ENCODE results near the gene FRS3.
"Not testable (repeated sequence)": the region's sequence is repeated elsewhere in the genome, so short reads cannot be mapped to it uniquely, and the experiment has no call there.

FRS3 gene, protein sequence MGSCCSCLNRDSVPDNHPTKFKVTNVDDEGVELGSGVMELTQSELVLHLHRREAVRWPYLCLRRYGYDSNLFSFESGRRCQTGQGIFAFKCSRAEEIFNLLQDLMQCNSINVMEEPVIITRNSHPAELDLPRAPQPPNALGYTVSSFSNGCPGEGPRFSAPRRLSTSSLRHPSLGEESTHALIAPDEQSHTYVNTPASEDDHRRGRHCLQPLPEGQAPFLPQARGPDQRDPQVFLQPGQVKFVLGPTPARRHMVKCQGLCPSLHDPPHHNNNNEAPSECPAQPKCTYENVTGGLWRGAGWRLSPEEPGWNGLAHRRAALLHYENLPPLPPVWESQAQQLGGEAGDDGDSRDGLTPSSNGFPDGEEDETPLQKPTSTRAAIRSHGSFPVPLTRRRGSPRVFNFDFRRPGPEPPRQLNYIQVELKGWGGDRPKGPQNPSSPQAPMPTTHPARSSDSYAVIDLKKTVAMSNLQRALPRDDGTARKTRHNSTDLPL

GRCh38 chr6:41779788-41780550 is at the start of gene FRS3:
FRS3 (minus strand) TSS chr6:41779900; CDS start chr6:41776987, 2,913 bp downstream.
- Histone ChIP-seq H3K36me3 (ENCODE audit: insufficient read depth, low read length) (no peaks in the 10 kb centered on the region), H3K9ac (ENCODE audit: low read depth, low read length) (peak within 1 kb of the TSS; percentile 81)

GRCh38 chr6:41826343-41827022 is 46.8 kb upstream of the FRS3 start:
- H3K9me3 ChIP-seq (ENCODE audit: control insufficient read depth, insufficient read depth, low read length), result no peaks in the 10 kb centered on the region
- H3K9ac ChIP-seq (ENCODE audit: low read depth, low read length), result no peak overlapping the region
- no peaks in the 10 kb centered on the region; the same call in 1 of the 2 replicates for H3K36me3 ChIP-seq (ENCODE audit: insufficient read depth, low read length)
- H3K4me1 ChIP-seq (ENCODE audit: insufficient read depth, low read length), result no peaks in the 10 kb centered on the region

More at GRCh38 chr6:41779788-41780550, at the start of gene FRS3:
- Histone ChIP-seq H3K4me1 (ENCODE audit: insufficient read depth, low read length) (no peaks in the 10 kb centered on the region), H3K9me3 (ENCODE audit: control insufficient read depth, insufficient read depth, low read length) (no peaks in the 10 kb centered on the region)

- no peaks in the 10 kb centered on the region; the same call in 1 of the 2 replicates for H3K36me3 ChIP-seq (ENCODE audit: insufficient read depth, low read length)
Measured at GRCh38 chr6:41824571-41825569, 45.2 kb upstream of the FRS3 start.

GRCh38 chr6:41823178-41823577 is 43.5 kb upstream of the FRS3 start:
- H3K4me1 ChIP-seq (ENCODE audit: insufficient read depth, low read length), result no peaks in the 10 kb centered on the region
- H3K9ac ChIP-seq (ENCODE audit: low read depth, low read length), result no peak overlapping the region
- H3K9me3 ChIP-seq (ENCODE audit: control insufficient read depth, insufficient read depth, low read length), result no peaks in the 10 kb centered on the region
- H3K36me3 ChIP-seq (ENCODE audit: insufficient read depth, low read length), result no peaks in the 10 kb centered on the region; the same call in 1 of the 2 replicates

More at GRCh38 chr6:41824571-41825569, 45.2 kb upstream of the FRS3 start:
- Histone ChIP-seq H3K9ac (ENCODE audit: low read depth, low read length) (no peak overlapping the region), H3K4me1 (ENCODE audit: insufficient read depth, low read length) (no peaks in the 10 kb centered on the region), H3K9me3 (ENCODE audit: control insufficient read depth, insufficient read depth, low read length) (no peaks in the 10 kb centered on the region)

- Histone ChIP-seq H3K4me1 (ENCODE audit: insufficient read depth, low read length) (no peaks in the 10 kb centered on the region), H3K36me3 (ENCODE audit: insufficient read depth, low read length) (no peaks in the 10 kb centered on the region; the same call in 1 of the 2 replicates), H3K9ac (ENCODE audit: low read depth, low read length) (no peak overlapping the region), H3K9me3 (ENCODE audit: control insufficient read depth, insufficient read depth, low read length) (no peaks in the 10 kb centered on the region)
Measured at GRCh38 chr6:41822021-41822420, 42.3 kb upstream of the FRS3 start.

- H3K36me3 ChIP-seq (ENCODE audit: insufficient read depth, low read length), result no peaks in the 10 kb centered on the region; the same call in 1 of the 2 replicates
Measured at GRCh38 chr6:41821266-41821665, 41.6 kb upstream of the FRS3 start.

DNA sequence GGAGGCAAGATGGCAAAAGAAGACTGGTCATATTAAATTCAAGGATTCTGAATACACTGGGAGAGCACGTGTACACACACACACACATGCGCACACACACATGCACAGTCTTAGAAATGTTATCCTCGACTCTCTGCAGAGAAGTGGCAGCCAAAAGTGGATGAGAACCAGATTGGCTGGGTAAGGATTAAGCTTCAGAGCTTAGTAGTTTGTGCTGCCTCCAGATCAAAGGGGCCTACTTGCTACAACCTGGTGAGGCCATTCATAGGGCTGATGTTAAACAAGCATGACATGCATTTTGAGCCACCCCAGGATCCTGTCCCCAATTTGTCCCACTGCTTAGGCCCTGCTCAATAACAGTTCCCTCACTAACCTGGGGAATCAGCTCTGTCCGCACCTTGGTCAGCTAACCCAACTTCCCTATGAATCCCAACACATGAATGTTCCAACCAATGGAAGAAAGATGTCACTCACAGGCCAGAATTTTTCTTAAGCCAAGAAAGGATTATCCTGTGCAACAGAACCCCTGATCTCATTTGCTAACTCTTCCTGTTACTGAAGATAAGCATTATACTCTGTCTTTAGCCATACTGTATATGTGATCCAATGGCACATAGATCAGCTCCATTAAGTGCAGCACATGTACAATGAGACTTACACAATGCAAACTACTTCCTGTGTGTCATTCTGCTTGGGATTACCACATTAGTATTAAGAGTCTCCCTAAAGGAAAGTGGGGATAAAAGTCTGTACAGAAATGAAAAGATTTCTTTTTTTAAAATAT is 38.8 kb upstream of the FRS3 start:
- Histone ChIP-seq H3K36me3 (ENCODE audit: insufficient read depth, low read length) (no peaks in the 10 kb centered on the region), H3K9me3 (ENCODE audit: control insufficient read depth, insufficient read depth, low read length) (no peaks in the 10 kb centered on the region), H3K4me1 (ENCODE audit: insufficient read depth, low read length) (no peaks in the 10 kb centered on the region), H3K9ac (ENCODE audit: low read depth, low read length) (no peak overlapping the region)

More at GRCh38 chr6:41821266-41821665, 41.6 kb upstream of the FRS3 start:
- no peaks in the 10 kb centered on the region for H3K9me3 ChIP-seq (ENCODE audit: control insufficient read depth, insufficient read depth, low read length)
- no peaks in the 10 kb centered on the region for H3K4me1 ChIP-seq (ENCODE audit: insufficient read depth, low read length)
- H3K9ac ChIP-seq (ENCODE audit: low read depth, low read length), result no peak overlapping the region

- H3K9ac ChIP-seq (ENCODE audit: low read depth, low read length), result no peak overlapping the region
- no peaks in the 10 kb centered on the region for H3K4me1 ChIP-seq (ENCODE audit: insufficient read depth, low read length)
- H3K36me3 ChIP-seq (ENCODE audit: insufficient read depth, low read length), result no peaks in the 10 kb centered on the region
- H3K9me3 ChIP-seq (ENCODE audit: control insufficient read depth, insufficient read depth, low read length), result no peaks in the 10 kb centered on the region
Measured at GRCh38 chr6:41815587-41815986, 35.9 kb upstream of the FRS3 start.

GRCh38 chr6:41814629-41815028 is 34.9 kb upstream of the FRS3 start:
- no peaks in the 10 kb centered on the region for H3K9me3 ChIP-seq (ENCODE audit: control insufficient read depth, insufficient read depth, low read length)
- no peaks in the 10 kb centered on the region for H3K36me3 ChIP-seq (ENCODE audit: insufficient read depth, low read length)
- H3K9ac ChIP-seq (ENCODE audit: low read depth, low read length), result no peak overlapping the region
- no peaks in the 10 kb centered on the region for H3K4me1 ChIP-seq (ENCODE audit: insufficient read depth, low read length)

DNA sequence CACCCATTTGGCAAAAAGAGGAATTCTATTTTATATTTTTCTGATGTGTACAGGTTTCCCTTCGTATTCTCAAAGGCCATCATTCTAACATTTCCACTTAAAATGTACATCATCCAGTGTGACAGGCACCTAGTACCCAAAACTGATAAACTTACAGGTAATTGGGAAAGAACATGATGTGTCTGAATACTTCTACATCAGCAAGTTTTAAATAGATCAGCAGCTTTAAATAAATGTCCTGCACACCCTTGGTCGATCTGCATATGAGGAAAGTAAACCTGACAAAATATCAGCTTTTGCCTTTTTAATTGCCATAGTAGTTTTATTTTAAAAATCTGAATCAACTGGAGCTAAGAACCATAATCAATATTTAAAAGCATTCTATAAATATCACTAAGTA is 34.3 kb upstream of the FRS3 start:
- Histone ChIP-seq H3K9ac (ENCODE audit: low read depth, low read length) (no peak overlapping the region), H3K4me1 (ENCODE audit: insufficient read depth, low read length) (no peaks in the 10 kb centered on the region), H3K36me3 (ENCODE audit: insufficient read depth, low read length) (no peaks in the 10 kb centered on the region), H3K9me3 (ENCODE audit: control insufficient read depth, insufficient read depth, low read length) (no peaks in the 10 kb centered on the region)

GRCh38 chr6:41813469-41813868 is 33.8 kb upstream of the FRS3 start:
- Histone ChIP-seq H3K4me1 (ENCODE audit: insufficient read depth, low read length) (no peaks in the 10 kb centered on the region), H3K9me3 (ENCODE audit: control insufficient read depth, insufficient read depth, low read length) (no peaks in the 10 kb centered on the region), H3K36me3 (ENCODE audit: insufficient read depth, low read length) (no peaks in the 10 kb centered on the region), H3K9ac (ENCODE audit: low read depth, low read length) (no peak overlapping the region)

- H3K9me3 ChIP-seq (ENCODE audit: control insufficient read depth, insufficient read depth, low read length); H3K9ac ChIP-seq (ENCODE audit: low read depth, low read length); H3K36me3 ChIP-seq (ENCODE audit: insufficient read depth, low read length); H3K4me1 ChIP-seq (ENCODE audit: insufficient read depth, low read length): not testable (repeated sequence)
Measured at GRCh38 chr6:41811946-41812345, 32.2 kb upstream of the FRS3 start.

DNA sequence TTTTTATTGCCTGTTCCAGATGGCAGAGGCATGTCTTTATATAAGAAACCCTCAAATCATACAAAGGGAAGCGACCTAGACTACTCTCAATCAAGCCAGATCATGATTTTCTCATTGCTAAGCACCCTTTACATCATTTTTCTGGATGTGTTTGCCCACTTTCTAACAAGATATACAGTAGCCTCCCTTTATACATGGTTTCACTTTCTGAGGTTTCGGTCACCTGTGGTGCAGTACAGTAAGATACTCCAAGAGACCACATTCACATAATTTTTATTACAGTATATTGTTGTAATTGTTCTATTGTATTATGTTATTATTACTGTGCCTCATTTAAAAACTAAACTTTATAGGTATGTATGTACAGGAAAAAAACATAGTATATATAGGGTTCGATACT is 31.4 kb upstream of the FRS3 start:
- H3K9ac ChIP-seq (ENCODE audit: low read depth, low read length), result no peak overlapping the region
- H3K4me1 ChIP-seq (ENCODE audit: insufficient read depth, low read length), result no peaks in the 10 kb centered on the region
- no peaks in the 10 kb centered on the region for H3K36me3 ChIP-seq (ENCODE audit: insufficient read depth, low read length)
- no peaks in the 10 kb centered on the region for H3K9me3 ChIP-seq (ENCODE audit: control insufficient read depth, insufficient read depth, low read length)

Measured in ES-I3 (cell line).